ENCODE results near the gene PLIN4. TPM values are rescaled to one million over a fixed set of nuclear protein-coding genes. Genes with fewer than 3 reads are reported as not detected.

The PLIN4 gene, protein sequence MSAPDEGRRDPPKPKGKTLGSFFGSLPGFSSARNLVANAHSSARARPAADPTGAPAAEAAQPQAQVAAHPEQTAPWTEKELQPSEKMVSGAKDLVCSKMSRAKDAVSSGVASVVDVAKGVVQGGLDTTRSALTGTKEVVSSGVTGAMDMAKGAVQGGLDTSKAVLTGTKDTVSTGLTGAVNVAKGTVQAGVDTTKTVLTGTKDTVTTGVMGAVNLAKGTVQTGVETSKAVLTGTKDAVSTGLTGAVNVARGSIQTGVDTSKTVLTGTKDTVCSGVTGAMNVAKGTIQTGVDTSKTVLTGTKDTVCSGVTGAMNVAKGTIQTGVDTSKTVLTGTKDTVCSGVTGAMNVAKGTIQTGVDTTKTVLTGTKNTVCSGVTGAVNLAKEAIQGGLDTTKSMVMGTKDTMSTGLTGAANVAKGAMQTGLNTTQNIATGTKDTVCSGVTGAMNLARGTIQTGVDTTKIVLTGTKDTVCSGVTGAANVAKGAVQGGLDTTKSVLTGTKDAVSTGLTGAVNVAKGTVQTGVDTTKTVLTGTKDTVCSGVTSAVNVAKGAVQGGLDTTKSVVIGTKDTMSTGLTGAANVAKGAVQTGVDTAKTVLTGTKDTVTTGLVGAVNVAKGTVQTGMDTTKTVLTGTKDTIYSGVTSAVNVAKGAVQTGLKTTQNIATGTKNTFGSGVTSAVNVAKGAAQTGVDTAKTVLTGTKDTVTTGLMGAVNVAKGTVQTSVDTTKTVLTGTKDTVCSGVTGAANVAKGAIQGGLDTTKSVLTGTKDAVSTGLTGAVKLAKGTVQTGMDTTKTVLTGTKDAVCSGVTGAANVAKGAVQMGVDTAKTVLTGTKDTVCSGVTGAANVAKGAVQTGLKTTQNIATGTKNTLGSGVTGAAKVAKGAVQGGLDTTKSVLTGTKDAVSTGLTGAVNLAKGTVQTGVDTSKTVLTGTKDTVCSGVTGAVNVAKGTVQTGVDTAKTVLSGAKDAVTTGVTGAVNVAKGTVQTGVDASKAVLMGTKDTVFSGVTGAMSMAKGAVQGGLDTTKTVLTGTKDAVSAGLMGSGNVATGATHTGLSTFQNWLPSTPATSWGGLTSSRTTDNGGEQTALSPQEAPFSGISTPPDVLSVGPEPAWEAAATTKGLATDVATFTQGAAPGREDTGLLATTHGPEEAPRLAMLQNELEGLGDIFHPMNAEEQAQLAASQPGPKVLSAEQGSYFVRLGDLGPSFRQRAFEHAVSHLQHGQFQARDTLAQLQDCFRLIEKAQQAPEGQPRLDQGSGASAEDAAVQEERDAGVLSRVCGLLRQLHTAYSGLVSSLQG (N-terminal part only)
- total RNA-seq, result under 0.01 TPM in 2 replicates

DNA sequence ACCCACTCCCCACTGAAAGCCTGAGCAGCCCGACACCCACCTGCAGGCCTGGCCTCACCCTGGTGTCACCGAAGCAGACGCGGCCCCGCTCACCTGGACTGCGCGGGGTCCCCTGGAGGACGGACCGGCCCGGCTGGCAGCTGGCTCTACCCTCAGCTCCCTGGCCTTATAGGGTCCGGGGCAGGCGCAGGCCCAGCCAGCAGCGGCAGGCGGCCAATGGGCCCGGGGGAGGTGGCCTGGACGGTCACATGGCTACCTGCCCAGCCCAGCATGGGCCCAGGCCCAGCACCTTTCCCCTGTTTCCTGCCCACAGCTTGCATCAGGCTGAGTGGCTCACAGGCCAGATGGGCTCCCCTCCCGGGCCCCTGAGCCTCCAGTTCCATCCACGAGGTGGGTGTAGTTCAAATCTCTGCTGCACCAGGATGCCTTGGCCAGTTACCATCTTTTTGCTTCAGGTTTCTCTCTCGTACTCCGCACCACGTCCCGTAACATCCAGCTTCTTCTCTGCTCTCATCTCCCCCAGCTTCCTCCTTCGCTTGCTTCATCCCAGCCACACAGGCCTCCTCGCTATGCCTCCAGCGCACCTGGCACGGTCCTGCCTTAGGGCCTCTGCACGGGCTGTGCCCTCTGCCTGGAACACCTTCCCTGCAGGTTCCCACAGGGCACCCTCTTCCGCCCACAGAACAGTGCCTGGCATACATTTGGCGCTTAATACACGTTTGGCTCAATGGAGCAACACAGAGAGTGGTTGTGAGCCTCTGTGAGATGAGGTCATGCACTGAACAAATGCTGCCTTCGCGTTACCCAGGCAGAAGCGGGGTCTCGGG, at the start of gene PLIN4:
Gene PLIN4, minus strand, starts transcription at position 142 of the 827 bp plus-strand sequence. CDS start 214 bp downstream, outside the sequence.

DNA sequence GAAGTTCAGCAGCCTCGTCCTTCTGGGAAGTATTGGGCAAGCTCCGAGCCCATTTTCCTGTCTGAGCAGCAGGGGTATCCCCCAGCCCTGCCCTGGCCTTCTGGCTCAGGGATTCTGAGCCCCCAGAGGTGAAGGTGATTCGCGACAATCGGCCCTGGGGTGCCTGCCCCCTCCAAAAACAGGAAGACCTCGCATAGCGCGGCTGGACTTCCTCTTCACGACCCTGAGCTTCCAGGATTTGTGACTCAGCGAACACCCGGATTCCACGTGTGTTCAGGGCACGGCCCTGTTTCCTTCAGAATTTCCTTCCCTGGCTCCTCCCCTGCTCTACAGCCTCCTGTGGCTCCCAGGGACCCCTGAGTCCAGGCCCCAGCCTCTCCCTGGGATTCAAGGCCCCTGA, 41.3 kb upstream of the PLIN4 start, which contains the start of gene SEMA6B:
Gene SEMA6B, minus strand, starts transcription at position 116 of the 400 bp plus-strand sequence. CDS start 1,227 bp downstream, outside the sequence.

DNA sequence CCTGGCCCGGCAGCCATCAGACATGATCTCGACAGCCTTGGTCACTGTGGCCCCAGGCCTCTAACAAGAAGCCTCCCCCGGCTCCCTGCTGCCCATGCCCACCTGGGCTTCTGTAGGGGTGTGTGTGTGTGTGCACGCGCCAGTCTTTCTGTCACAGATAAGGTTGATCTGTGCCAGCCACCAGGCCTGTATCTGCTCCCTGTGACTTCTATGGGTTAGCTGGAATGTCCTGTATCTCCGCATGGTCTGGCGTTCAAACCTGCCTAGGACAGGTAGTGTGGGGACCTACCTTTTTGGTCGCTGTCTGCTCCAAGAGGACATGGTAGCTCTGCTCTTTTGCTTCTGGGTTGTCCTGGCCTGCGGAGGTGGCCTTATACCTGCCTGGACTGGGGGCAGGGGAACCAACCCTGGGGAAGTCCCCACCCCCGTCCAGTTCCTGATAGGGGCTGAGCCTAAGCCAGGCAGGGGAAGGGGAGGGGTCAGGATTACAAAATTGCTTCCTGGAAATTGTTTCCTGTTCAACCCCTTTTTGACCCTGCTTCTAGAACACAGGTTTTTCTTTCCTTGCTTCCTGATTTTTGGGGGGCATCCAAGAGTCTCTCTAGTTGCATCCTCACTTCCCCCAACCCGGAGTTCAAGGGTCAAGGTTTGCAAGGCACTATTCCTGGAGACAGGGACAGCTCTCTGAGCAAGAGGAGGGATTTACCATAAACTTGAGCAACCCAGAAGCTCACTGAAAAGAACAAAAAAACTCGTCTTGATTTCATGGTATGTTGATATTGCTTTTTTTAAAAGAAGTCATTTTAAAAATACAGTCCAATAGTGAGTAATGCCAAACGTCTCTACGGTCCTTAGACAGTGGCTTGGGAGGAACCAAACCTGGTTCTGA, 21.7 kb upstream of the PLIN4 start, which contains the start of gene LRG1:
Gene LRG1, minus strand, starts transcription at position 344 of the 889 bp plus-strand sequence. Its CDS starts 23 bp downstream, at position 321.

DNA sequence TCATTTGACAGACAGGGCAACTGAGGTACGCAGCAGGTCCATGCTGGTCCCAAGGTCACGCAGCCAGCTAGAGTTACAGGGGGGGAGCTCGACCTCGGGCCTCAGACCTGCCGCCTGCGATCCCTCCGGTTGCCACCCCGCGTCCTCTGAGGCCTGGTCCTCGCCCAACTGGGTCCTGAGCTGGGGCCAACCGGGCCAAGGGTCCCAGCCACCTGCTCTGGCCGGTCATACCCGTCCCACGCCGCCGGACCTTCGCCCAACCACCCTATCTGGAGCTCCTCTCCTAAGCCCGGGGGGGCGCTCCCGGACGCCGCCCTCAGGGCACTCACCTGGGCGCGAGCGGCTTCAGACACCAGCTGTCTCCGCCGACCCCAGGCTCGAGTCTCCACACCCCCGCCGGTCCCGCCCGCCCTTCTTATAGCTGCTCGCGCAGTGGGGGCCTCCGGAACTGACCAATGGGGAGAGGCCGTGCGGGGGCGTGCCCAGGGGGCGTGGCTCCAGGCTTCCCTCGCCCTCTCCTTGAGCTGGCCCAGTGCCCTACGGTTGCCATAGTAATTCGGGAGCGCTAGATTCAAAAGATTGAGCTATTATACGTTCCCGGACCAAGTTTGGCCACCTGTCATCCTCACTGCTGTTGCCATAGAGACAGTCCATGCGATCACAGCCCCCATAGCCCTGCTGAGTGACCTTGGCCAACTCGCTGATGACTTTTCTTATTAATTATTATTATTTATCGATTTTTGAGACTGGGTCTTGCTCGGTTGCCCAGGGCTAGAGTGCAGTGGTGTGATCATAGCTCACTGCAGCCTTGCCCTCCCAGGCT, 16.8 kb upstream of the PLIN4 start, which contains the start of gene PLIN5:
Gene PLIN5, minus strand, starts transcription at position 389 of the 823 bp plus-strand sequence. CDS start 1,150 bp downstream, outside the sequence.

DNA sequence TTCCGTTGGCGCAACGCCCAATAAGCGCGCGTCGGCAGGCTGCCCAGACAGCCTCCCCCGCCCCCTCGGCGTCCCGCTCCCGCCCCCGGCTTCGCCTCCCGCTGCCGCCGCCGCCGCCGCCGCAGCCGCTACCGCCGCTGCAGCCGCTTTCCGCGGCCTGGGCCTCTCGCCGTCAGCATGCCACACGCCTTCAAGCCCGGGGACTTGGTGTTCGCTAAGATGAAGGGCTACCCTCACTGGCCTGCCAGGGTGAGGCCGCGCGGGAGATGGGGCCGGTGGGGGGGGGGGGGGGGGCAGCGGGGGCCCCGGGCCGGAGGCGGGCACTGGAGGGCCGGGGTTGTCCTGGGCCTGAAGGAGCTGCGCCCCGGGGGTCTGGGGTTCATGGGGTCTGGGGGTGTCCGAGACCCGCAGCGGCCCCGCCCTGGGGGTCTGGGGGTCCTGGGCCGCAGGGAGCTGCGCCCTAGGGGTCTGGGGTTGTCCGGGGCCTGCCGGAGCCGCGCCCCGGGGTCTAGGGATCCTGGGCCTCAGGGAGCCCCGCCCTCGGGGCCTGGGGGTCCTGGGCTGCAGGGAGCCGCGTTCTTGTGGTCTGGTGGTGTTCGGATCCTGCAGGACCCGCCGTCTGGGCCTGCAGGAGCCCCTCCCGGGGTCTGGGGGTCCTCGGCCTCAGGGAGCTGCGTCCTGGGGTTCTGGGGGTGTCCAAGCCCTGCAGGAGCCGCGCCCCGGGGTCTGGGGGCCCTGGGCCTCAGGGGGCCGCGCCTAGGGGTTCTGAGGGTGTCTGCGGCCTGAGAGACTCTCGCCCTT, 45.9 kb downstream of the PLIN4 start, which contains the start of gene HDGFL2:
Gene HDGFL2, plus strand, starts transcription at position 124 of the 801 bp plus-strand sequence. Its CDS starts 54 bp downstream, at position 178.

DNA sequence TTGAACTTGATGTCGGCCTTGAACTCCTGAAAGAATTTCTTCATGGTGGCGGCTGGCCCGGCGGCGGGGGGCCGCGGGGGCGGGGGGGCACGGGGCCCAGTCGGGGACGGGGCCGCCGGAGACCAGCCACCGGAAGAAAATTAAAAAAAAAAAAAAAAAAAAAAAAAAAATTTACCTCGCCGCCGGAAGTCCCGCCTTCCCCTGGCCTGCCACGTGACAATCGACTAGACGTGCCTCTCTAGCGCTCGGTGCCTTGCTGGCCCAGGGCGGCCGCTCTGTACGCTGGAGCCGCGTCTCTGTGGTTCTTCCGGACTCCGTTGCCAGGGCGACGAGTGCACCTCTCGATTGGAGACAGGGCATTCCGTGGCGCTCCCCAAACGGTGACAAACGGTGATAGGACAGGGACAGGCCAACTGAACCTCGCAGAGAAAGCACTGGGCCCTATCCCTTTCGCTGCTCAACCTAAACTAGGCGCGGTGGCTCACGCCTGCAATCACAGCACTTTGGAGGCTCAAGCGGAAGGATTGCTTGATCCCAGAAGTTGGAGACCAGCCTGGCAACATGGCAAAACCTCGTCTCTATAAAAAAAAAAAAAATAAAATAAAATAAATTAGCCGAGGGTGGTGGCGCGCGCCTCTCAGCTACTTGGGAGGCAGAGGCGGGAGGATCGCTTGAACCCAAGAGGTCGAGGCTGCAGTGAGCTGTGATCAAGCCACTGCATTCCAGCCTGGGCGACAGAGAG, 60.5 kb downstream of the PLIN4 start, which contains the start of gene UBXN6:
Gene UBXN6, minus strand, starts transcription at position 141 of the 742 bp plus-strand sequence. Its CDS starts 97 bp downstream, at position 44.

Other genes starting within 250 kb of the PLIN4 start
- gene SHD, start 239.2 kb downstream of the PLIN4 start, total RNA-seq, result not detected in 2 replicates
- gene TMIGD2, start 216.1 kb downstream of the PLIN4 start, total RNA-seq, result not detected in 2 replicates
- gene FSD1, start 213.9 kb downstream of the PLIN4 start, total RNA-seq, result 13.1 and 18.3 TPM in 2 replicates
- gene STAP2, start 179.7 kb downstream of the PLIN4 start, total RNA-seq, result 18.5 and 37.6 TPM in 2 replicates
- 6.3 and 8.8 TPM in 2 replicates for gene MPND, start 174.9 kb downstream of the PLIN4 start, total RNA-seq
- 157 and 199 TPM in 2 replicates for gene SH3GL1, start 117.9 kb downstream of the PLIN4 start, total RNA-seq
- 13.1 and 16.5 TPM in 2 replicates for gene CHAF1A, start 115.8 kb downstream of the PLIN4 start, total RNA-seq
- gene UBXN6, start 60.7 kb downstream of the PLIN4 start, total RNA-seq, result 83.8 and 109 TPM in 2 replicates
- gene HDGFL2, start 46.2 kb downstream of the PLIN4 start, total RNA-seq, result 72.2 and 77.4 TPM in 2 replicates
- gene PLIN5, start 16.7 kb upstream of the PLIN4 start, total RNA-seq, result 0.33 and 0.48 TPM in 2 replicates
- gene LRG1, start 21.6 kb upstream of the PLIN4 start, total RNA-seq, result 0.65 and 0.86 TPM in 2 replicates
- gene SEMA6B, start 41.2 kb upstream of the PLIN4 start, total RNA-seq, result 236 and 245 TPM in 2 replicates
- gene TNFAIP8L1, start 121.0 kb upstream of the PLIN4 start, total RNA-seq, result 59.4 and 59.8 TPM in 2 replicates
- gene MYDGF, start 151.9 kb upstream of the PLIN4 start, total RNA-seq, result 165 and 194 TPM in 2 replicates
- gene DPP9, start 205.4 kb upstream of the PLIN4 start, total RNA-seq, result 52.9 and 68.2 TPM in 2 replicates

All from vein endothelial cell (primary cell).